IMR-90 (cell line): ENCODE measurements around the gene TUBGCP6. TPM values are rescaled to one million over a fixed set of nuclear protein-coding genes. Genes with fewer than 3 reads are reported as not detected.

Source experiments
- ATAC-seq: fragments of 200-7000 bp; cut with Tn5 transposase; 2 replicates; pipeline ENCODE4 v1.9.1; 2020; ENCODE audit warnings: low read depth, mild to moderate bottlenecking, moderate library complexity
- BruUV-seq: library from RNA; stranded (reverse); fragments of 400-500 nt; replicated peaks from 2 replicates; lab custom pipeline; 2021; lab: Mats Ljungman, UMichigan
- CTCF ChIA-PET: fragments of 300-600 bp; formaldehyde crosslinking; extraction: SDS; loops from one replicate; lab custom pipeline; 2021; ENCODE audit warnings: antibody characterized with exemption; lab: Yijun Ruan, JAX
- POLR2A ChIA-PET: fragments of 300-600 bp; sonication (Branson Sonifier 250); formaldehyde crosslinking; loops from one replicate; lab custom pipeline; 2022; ENCODE audit warnings: antibody characterized with exemption; ENCODE audit not compliant: unreplicated experiment; lab: Charles Lee
- DNase-seq: peaks from one replicate; pipeline ENCODE4 v3.0.0; 2013
- H2AFZ ChIP-seq: replicated peaks from 2 replicates; pipeline ENCODE3; 2013; ENCODE audit warnings: low read length, mild to moderate bottlenecking; ENCODE audit not compliant: poor library complexity
- H2AK5ac ChIP-seq: 2 replicates; pipeline ENCODE4 v1.6.1; 2013; ENCODE audit warnings: low read depth, low read length, inconsistent platforms
- H2AK9ac ChIP-seq: replicated peaks from 2 replicates; pipeline ENCODE3; 2013; ENCODE audit warnings: mild to moderate bottlenecking, low read depth, low read length, moderate library complexity; ENCODE audit not compliant: poor library complexity
- H2BK120ac ChIP-seq: 2 replicates; pipeline ENCODE4 v1.6.1; 2013; ENCODE audit warnings: low read depth, low read length, inconsistent platforms
- H2BK15ac ChIP-seq: 3 replicates; pipeline ENCODE4 v1.6.1; 2013; ENCODE audit warnings: low read depth, low read length, inconsistent platforms
- H2BK20ac ChIP-seq: 2 replicates; pipeline ENCODE4 v1.6.1; 2013; ENCODE audit warnings: low read depth, mild to moderate bottlenecking, inconsistent platforms, low read length, moderate library complexity
- H2BK5ac ChIP-seq: 2 replicates; pipeline ENCODE4 v1.6.1; 2013; ENCODE audit warnings: mild to moderate bottlenecking, low read depth, low read length, inconsistent platforms; ENCODE audit not compliant: poor library complexity, severe bottlenecking
- H3K14ac ChIP-seq: replicated peaks from 2 replicates; pipeline ENCODE4 v1.6.1; 2013; ENCODE audit warnings: low read depth, low read length, inconsistent platforms
- H3K18ac ChIP-seq: 2 replicates; pipeline ENCODE4 v1.6.1; 2013; ENCODE audit warnings: low read depth, low read length, control low read depth
- H3K23ac ChIP-seq: 2 replicates; pipeline ENCODE4 v1.6.1; 2013; ENCODE audit warnings: low read depth, low read length, inconsistent platforms
- H3K27ac ChIP-seq: 2 replicates; pipeline ENCODE4 v1.5.1; 2013; ENCODE audit warnings: mild to moderate bottlenecking, control low read depth, low read length; ENCODE audit not compliant: insufficient read depth
- H3K27me3 ChIP-seq: 2 replicates; pipeline ENCODE4 v1.6.1; 2013; ENCODE audit warnings: low read length; ENCODE audit not compliant: control insufficient read depth, insufficient read depth
- H3K36me3 ChIP-seq: 2 replicates; pipeline ENCODE4 v1.6.1; 2013; ENCODE audit warnings: low read length, mixed read lengths; ENCODE audit not compliant: control insufficient read depth, insufficient read depth
- H3K4ac ChIP-seq: 2 replicates; pipeline ENCODE4 v1.6.1; 2013; ENCODE audit warnings: low read depth, low read length, inconsistent platforms
- H3K4me1 ChIP-seq: 2 replicates; pipeline ENCODE4 v1.6.1; 2013; ENCODE audit warnings: low read length, mixed read lengths; ENCODE audit not compliant: control insufficient read depth, insufficient read depth
- H3K4me2 ChIP-seq: 2 replicates; pipeline ENCODE4 v1.6.1; 2013; ENCODE audit warnings: low read depth, mild to moderate bottlenecking, control low read depth, low read length, moderate library complexity
- H3K4me3 ChIP-seq: 2 replicates; pipeline ENCODE4 v1.5.1; 2013; ENCODE audit warnings: low read depth, mild to moderate bottlenecking, control low read depth, low read length, moderate library complexity; ENCODE audit not compliant: insufficient read depth
- H3K56ac ChIP-seq: 2 replicates; pipeline ENCODE4 v1.6.1; 2013; ENCODE audit warnings: low read length, inconsistent platforms; ENCODE audit not compliant: insufficient read depth; ENCODE audit errors: extremely low read depth
- H3K79me1 ChIP-seq, 2 experiments: 2 replicates each; pipeline ENCODE4 v1.6.1; 2013; ENCODE audit warnings: low read length in 2 of 2, inconsistent platforms in 1 of 2, low read depth in 1 of 2
- H3K9ac ChIP-seq: 2 replicates; pipeline ENCODE4 v1.6.1; 2013; ENCODE audit warnings: low read depth, low read length, control low read depth
- H3K9me1 ChIP-seq: 2 replicates; pipeline ENCODE4 v1.6.1; 2013; ENCODE audit warnings: low read length, inconsistent platforms; ENCODE audit not compliant: insufficient read depth
- H3K9me3 ChIP-seq: 2 replicates; pipeline ENCODE4 v1.6.1; 2013; ENCODE audit warnings: low read length; ENCODE audit not compliant: control insufficient read depth, insufficient read depth
- H4K20me1 ChIP-seq: 2 replicates; pipeline ENCODE4 v1.6.1; 2013; ENCODE audit warnings: low read length, inconsistent platforms; ENCODE audit not compliant: insufficient read depth
- H4K5ac ChIP-seq: 2 replicates; pipeline ENCODE4 v1.6.1; 2013; ENCODE audit warnings: mild to moderate bottlenecking, low read depth, low read length, control low read depth
- H4K8ac ChIP-seq, 2 experiments: 2 replicates each; pipeline ENCODE4 v1.6.1; 2013; ENCODE audit warnings: low read depth in 2 of 2, low read length in 2 of 2, control low read depth in 1 of 2, inconsistent platforms in 1 of 2
- H4K91ac ChIP-seq: 2 replicates; pipeline ENCODE4 v1.6.1; 2013; ENCODE audit warnings: low read depth, low read length, inconsistent platforms; ENCODE audit not compliant: insufficient read depth
- CEBPB ChIP-seq: IDR thresholded peaks from 2 replicates; pipeline ENCODE4 v1.6.1; 2012; ENCODE audit warnings: low read depth, low read length, improper control_type of control experiment
- CHD1 ChIP-seq: IDR thresholded peaks from 2 replicates; pipeline ENCODE4 v1.6.1; 2012; ENCODE audit warnings: low read depth, low read length, improper control_type of control experiment
- ELK1 ChIP-seq: fragments of 150-350 bp; IDR thresholded peaks from 2 replicates; pipeline ENCODE4 v1.6.1; 2016; ENCODE audit warnings: low read depth, mild to moderate bottlenecking, low read length, moderate library complexity, borderline replicate concordance
- FOS ChIP-seq: fragments of 150-350 bp; IDR thresholded peaks from 2 replicates; pipeline ENCODE4 v1.6.1; 2016; ENCODE audit warnings: low read depth, low read length
- MAFK ChIP-seq: IDR thresholded peaks from 2 replicates; pipeline ENCODE4 v1.6.1; 2012; ENCODE audit warnings: low read depth, low read length, improper control_type of control experiment
- MXI1 ChIP-seq: IDR thresholded peaks from 2 replicates; pipeline ENCODE4 v1.6.1; 2012; ENCODE audit warnings: low read depth, mild to moderate bottlenecking, low read length, moderate library complexity, borderline replicate concordance
- RAD21 ChIP-seq: IDR thresholded peaks from 2 replicates; pipeline ENCODE4 v1.6.1; 2012; ENCODE audit warnings: low read length, improper control_type of control experiment
- SMC3 ChIP-seq: fragments of 150-350 bp; IDR thresholded peaks from 2 replicates; pipeline ENCODE4 v1.6.1; 2016; ENCODE audit warnings: low read depth, mild to moderate bottlenecking, antibody characterized with exemption, low read length, moderate library complexity
- WGBS, 2 experiments: methylation state at CpG; one replicate each; pipeline versions ENCODE4 v1.1.5 to v1.1.7; 2013; ENCODE audit warnings: missing lambda C conversion rate in 2 of 2; ENCODE audit not compliant: insufficient read length in 1 of 2; ENCODE audit errors: extremely low coverage in 2 of 2; 5-methylcytosine and 5-hydroxymethylcytosine counted together
- dilution Hi-C: fragments of 300-500 bp; cut with HindIII; formaldehyde crosslinking; loops from one replicate; pipeline ENCODE4 v1.14.3; 2018; ENCODE audit warnings: low sequenced_read_pairs; ENCODE audit not compliant: unreplicated experiment
- in situ Hi-C: fragments of 300-500 bp; cut with MboI; formaldehyde crosslinking; loops from 3 replicates; pipeline ENCODE4 v1.14.3; 2019; ENCODE audit warnings: low sequenced_read_pairs, inconsistent platforms, mixed read lengths
- intact Hi-C: fragments of 100-400 bp; cut with micrococcal nuclease; formaldehyde crosslinking; loops from 2 replicates; pipeline ENCODE4 v1.10.0; 2022
- polyA plus RNA-seq, 3 experiments: library from polyadenylated mRNA; depleted of rRNA; stranded (reverse); fragments of >200 nt; gene quantifications; 2 replicates each; pipeline ENCODE4 v1.2.3, GENCODE V29; 2012; ENCODE audit warnings: low replicate concordance in 1 of 3
- total RNA-seq: library from RNA; depleted of rRNA; stranded (reverse); fragments of >200 nt; gene quantifications from 2 replicates; pipeline ENCODE4 v1.2.3, GENCODE V29; 2012

Gene TUBGCP6
- total and polyA plus RNA-seq, 2 of the 4 experiments (the other 2 are of a cell fraction): 10.8 to 28.6 TPM

DNA sequence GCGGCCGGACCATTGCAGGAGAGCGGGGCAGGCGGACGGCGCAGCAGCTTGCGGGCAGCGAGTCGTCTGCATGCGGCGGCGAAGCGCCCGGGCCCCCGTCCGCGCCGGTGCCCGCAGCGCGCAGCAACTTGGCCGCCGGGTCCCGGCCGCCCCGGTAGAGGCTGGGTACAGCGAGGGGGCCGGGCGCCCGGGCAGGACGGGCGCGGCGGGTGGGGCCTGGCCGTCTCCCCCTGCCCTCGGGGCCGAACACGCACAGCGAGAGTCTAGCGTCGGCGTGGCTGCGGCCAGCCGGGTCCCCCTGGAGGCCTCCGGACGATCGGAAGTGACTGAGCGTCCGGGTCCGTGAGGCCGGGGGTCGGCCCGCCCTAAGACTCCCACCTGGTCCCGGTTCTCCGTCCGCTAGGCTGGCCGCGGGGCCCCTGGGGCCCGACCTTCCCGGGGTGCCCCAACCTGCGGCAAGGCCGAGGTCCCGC, 59.9 kb downstream of the TUBGCP6 start:
- Histone ChIP-seq H2AFZ (peak overlapping the region; percentile 99), H4K91ac (peak overlapping the region; percentile 93; the same call in 1 of the 2 replicates), H3K9me3 (no peaks in the 10 kb centered on the region), H3K9ac (peak overlapping the region; percentile 81; the same call in 1 of the 2 replicates), H2AK5ac (no peak overlapping the region), H3K9me1 (peaks cover 4% of the 10 kb centered on the region), H4K8ac (peak overlapping the region; percentile 94 to 100), H2BK20ac (no peak overlapping the region), H3K23ac (peak overlapping the region; percentile 95), H3K36me3 (peaks cover 4% of the 10 kb centered on the region; the same call in 1 of the 2 replicates), H3K56ac (no peak overlapping the region), H3K4me2 (peak overlapping the region; percentile 98), H4K20me1 (peaks cover 8% of the 10 kb centered on the region), H3K4ac (peak overlapping the region; percentile 99), H2BK120ac (no peak overlapping the region), H2BK15ac (no peak overlapping the region), H3K27ac (no peak overlapping the region; the same call in 1 of the 2 replicates), H3K79me1 (peaks cover 10 to 32% of the 10 kb centered on the region in 2 experiments), H3K27me3 (no peaks in the 10 kb centered on the region), H4K5ac (peak overlapping the region; percentile 99), H3K14ac (peak overlapping the region; percentile 100), H3K4me1 (peaks cover 13% of the 10 kb centered on the region), H3K18ac (peak overlapping the region; percentile 98; the same call in 1 of the 2 replicates), H2BK5ac (no peak overlapping the region), H2AK9ac (peak overlapping the region; percentile 99), H3K4me3 (no peak overlapping the region)
- WGBS, 2 experiments: 51% methylated on average over 26 of the region's 63 CpGs; no CpG with 5 or more reads in 1 of the 2 experiments
- ATAC-seq (no peak), DNase-seq (no peak)
- POLR2A ChIA-PET: no interaction called here
- dilution Hi-C loops: no loop called here
- BruUV-seq: no TSS peak
- CTCF ChIA-PET: no interaction called here
- intact Hi-C loops: no loop called here
- in situ Hi-C loops: no loop called here
- TF ChIP-seq RAD21 (no peak), MAFK (no peak), CEBPB (no peak), CHD1 (no peak), ELK1 (no peak), SMC3 (no peak), MXI1 (no peak), FOS (no peak)
